Midbrain (tissue), 1 donor: ENCODE data around the gene PSG6.
"Not testable (repeated sequence)": the region's sequence is repeated elsewhere in the genome, so short reads cannot be mapped to it uniquely, and the experiment has no call there.

ENCODE experiments used
- DNase-seq: peaks from one replicate; lab custom pipeline; 2025; lab: John Stamatoyannopoulos, UW

Gene PSG6

DNA sequence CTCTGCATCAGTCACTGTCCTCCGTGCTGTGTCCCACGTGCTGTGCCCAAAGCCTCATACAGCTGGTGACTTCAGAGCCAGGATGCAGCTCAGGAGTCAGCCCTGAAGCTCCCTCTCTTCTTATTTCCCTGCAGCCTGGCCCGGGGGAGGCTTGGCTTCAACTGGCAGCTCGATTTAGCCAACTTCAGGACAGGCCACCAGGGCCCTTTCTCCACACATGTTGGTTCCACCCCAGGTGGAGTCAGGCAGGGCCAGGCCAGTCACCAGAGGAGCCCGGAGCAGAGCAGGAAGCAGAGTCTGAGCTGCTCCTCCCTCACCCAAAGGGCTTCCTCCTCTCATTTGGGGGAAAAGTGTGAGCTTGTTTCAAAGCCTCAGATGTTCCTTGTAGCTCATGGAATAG is 11.5 kb downstream of the PSG6 start:
- DNase-seq: not testable (repeated sequence)

DNA sequence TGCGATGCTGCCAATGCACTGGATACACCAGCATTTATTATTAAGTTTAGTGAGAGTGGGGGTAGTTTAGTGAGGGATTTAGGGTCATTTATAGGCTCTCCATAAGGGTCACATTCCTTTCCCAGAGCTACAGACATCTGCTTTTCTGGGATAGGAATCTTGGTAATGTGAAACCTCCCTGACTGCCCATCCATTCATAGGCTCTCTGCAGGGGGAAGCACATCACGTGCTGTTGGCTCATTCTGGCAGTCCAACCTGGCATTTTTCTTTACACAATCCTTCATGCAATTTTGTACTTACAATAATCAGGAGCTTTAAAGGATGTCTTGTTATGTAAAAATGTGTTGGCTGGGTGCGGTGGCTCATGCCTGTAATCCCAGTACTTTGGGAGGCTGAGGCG is 17.1 kb downstream of the PSG6 start:
- DNase-seq: not testable (repeated sequence)

DNA sequence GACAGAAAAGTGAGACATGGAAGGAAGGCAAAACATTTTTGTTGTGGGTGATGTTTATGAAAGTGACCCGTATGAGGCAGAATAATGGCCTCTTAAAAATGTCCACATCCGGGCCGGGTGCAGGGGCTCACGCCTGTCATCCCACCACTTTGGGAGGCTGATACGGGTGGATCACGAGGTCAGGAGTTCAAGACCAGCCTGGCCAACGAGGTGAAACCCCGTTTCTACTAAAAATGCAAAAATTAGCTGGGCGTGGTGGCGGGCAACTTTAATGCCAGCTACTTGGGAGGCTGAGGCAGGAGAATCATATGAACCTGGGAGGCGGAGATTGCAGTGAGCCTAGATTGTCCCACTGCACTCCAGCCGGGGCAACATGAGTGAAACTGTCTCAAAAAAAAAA is 18.0 kb downstream of the PSG6 start:
- not testable (repeated sequence) for DNase-seq

DNA sequence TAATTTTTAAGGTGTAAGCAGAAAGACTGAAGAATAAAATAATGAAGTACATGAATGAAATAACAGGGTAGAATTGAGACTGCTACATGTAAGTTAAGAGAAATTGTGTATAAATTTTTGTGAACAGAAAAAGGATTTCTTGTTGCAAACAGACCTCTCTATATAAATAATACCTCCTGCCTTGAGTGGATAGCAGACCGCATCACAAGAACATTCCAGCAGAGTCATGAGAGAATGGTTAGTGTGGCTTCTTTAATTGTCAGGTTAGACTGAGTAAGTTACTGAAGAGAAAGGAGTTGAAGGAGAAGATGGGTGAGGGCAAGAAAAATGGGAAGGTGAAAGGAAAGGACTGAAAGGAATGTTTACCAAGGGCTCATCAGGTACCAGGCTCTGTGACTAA is 18.6 kb downstream of the PSG6 start:
- not testable (repeated sequence) for DNase-seq

DNA sequence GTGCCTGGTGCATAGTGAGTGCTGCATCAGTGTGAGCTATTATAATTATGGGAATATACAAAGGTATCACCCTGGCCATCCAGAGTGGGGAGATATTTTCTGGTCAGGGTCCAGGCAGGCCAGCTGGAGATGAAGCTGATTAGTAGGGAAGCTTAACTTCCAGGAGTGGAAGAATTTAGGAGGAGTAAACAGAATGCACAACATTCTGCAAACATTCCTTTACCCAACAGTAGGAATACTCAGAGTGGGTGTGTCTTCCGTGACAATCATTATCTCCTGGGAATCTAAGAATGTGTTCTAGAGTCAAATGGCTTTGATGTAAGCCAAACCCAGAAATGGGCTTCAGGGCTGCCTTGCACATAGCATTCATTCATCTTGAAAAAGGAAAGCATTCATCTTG is 19.0 kb downstream of the PSG6 start:
- DNase-seq: not testable (repeated sequence)

DNA sequence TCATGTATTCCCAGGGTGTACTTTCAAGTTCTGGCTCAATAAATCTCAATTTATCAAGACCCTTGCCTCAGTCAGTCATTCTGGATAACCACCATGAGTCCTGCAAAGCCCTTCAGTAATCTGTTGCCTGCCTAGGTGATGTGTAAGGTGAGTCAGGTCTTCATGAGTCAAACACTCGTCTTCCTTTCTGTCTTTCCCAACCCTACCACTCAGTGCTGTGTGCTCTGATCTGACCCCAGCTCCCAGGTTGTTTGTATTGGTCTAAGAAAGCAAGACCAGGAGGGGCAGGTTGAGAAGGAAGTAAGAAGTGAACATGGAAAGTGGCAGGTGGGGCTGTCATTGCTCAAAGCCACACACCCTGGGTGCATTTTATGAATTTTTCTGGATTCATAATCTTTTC is 20.0 kb downstream of the PSG6 start:
- DNase-seq: not testable (repeated sequence)

DNA sequence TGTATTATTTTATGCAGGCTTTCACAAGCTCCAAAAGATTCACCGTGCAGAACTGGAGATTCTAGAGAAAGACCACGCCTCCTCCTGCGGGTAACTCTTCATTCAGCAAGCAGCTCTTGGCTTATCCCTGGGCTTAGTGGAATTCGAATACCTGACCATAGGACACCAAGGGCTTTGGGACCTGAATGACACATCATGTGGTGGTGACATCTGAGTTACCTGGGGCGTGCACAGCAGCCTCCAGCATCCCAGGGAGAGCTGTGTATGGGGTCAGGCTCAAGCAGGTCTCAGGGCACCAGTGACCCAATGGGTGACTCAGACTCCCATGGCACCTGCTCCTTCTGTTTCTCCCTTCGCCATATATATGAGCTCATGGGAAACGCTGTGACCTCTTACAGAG is 27.2 kb downstream of the PSG6 start:
- DNase-seq: not testable (repeated sequence)

DNA sequence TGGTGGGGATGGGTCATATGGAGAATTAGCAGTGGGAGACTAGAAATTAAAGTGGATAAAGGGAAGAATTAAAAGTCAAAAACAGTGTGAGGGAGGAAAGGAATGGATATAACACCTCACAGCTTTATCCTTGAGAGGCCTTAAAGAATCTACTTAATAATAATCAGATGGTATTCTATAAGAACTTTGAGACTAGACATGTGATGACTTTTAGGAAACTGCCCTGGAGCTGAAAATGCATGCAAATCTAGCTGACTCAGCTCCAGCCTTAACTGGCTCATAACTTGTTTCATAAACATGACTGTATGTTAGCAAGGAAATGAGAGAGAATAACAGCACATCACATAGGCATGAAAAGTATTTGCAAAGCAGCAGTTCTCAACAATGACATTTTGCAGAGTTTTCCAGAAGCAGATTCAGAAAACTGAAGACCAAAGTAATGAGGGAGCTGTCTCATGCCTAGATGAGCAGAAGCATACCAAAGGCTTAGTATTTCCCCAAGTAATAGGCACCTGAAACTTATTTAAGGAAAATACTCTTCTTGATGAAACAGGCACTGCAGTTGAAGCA is 29.7 kb downstream of the PSG6 start:
- not testable (repeated sequence) for DNase-seq

DNA sequence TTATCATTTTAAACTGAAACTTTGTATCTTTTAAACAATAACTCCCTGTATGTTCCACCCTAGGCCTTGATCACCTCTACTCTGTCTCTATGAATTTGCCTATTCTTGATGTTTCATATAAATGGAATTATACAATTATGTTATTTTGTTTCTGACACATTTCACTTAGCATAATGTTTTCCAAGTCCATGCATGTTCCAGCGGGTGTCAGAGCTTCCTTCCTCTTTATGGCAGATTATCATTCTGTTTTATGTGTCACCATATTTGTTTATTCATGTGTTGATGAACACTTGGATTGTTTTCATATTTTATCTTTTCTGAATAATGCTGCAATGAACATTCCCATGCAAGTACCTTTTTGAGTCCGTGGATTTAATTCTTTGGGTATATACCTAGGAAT is 35.0 kb downstream of the PSG6 start:
- DNase-seq: not testable (repeated sequence)

DNA sequence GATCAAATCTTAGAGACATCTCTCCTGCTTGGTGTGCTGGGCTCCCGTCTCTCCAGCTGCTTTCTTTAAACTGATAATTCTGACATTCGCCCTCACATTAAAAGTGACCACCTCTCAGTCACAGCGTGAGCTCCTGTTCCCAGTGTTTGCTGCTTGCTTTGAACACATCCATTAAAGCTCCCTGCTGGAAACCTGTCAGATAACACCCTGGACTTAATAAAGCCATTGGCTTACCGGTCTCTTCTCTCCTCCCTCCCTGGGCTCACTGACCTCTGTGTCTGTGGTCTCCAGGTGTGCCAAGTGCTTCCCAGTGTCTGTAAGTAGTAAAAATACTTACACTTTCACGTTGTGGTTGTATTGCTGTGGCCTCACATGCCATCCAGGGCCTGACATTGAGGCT is 35.7 kb downstream of the PSG6 start:
- not testable (repeated sequence) for DNase-seq

DNA sequence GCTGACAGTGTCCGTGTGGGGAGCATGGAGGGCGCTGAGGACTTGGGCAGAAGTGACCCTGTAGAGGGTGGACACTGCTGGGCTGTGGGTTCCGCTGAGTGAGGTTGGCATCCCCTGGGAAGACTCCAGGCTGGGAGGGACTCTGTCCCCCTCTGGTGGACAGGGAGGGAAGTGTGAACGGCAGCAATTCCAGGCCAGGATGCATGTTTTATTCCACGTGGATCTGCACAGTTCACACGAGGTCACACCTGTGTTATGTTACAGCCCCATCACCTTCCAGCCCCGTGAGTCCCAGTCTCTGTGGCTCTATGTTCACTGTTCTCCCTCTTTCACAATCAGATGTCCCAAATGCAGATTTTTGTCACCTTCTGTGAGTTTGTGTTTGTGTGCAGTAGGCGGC is 36.4 kb downstream of the PSG6 start:
- not testable (repeated sequence) for DNase-seq

DNA sequence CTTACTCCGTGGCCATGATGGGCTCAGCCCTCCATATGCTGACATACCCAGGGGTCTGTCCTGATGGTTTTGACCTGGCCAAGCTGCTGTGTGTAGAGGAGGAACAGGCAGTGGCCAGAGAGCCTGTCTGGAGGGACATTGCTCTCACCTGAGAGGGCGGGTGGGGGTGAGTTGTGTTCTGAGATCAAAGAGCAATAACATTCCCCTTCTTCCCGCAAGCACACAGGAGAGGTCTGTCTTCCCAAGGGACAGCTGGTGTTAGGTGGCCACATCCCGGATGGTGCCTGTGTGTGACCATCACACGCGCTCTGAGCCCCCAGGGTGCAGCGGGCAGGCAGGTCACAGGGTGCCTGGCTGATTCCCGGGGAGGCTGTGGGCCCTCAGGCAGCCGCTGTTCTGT is 37.1 kb downstream of the PSG6 start:
- not testable (repeated sequence) for DNase-seq

DNA sequence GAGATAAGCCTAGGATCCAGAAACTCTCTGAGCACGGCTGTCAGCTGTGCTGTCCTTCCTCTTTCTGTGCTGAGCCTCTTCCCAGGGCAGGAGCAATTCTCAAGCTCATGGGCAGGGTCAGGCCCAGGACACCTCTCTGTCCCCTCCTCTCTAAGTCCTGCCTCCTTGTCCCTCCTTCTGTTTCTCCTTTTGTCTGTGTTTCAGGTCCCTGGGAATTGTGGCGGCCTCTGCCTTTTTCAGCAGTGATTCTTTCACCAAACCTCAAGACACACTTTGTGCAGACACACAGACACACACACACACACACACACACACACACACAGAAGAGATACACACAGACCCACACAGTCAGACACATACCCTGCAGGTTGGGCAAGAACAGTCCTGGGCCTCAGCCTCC is 38.1 kb downstream of the PSG6 start, which contains the start of gene PSG1:
TSS of gene PSG1 (minus strand) at position 101 of the 400 bp plus-strand sequence. CDS start 132 bp downstream, outside the sequence.
- DNase-seq: no peak

DNA sequence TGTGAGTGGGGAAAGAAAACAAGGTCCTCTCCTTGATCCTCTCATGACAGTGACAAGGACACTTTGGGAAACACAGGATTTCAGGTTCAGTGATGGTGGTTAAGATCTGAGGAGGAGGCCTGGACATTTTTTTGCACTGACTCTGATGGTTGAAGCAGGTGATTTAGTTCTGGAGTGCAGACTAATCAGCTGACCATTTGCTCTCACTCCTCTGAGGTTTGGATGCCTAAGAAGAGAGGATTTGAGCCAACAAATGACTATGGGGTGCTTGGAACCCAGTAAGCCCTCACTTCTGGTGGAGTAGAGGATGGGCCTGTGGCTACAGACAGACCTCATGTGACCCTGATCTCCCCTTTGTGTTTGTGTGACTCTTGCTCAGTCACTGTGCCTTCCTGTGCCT is 41.1 kb downstream of the PSG6 start:
- not testable (repeated sequence) for DNase-seq

DNA sequence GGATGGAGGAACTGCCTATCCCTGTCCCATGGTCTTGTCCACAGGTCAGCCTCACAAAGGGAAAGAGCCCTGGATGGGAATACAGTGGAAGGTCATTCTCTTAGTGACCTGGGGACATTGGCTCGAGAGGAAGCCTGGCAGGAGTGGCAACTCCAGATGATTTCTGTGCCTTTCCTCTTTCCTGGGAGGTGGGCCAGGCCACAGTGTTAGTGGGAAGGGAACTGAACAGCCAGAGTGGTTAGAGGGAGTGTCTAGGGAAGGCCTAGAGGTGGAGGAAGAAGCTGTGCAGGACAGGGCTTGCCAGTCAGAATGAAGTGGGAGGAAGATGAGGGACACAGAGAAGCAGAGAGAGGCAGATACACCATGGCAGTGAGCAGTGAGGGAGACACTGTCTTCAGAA is 41.8 kb downstream of the PSG6 start:
- not testable (repeated sequence) for DNase-seq

DNA sequence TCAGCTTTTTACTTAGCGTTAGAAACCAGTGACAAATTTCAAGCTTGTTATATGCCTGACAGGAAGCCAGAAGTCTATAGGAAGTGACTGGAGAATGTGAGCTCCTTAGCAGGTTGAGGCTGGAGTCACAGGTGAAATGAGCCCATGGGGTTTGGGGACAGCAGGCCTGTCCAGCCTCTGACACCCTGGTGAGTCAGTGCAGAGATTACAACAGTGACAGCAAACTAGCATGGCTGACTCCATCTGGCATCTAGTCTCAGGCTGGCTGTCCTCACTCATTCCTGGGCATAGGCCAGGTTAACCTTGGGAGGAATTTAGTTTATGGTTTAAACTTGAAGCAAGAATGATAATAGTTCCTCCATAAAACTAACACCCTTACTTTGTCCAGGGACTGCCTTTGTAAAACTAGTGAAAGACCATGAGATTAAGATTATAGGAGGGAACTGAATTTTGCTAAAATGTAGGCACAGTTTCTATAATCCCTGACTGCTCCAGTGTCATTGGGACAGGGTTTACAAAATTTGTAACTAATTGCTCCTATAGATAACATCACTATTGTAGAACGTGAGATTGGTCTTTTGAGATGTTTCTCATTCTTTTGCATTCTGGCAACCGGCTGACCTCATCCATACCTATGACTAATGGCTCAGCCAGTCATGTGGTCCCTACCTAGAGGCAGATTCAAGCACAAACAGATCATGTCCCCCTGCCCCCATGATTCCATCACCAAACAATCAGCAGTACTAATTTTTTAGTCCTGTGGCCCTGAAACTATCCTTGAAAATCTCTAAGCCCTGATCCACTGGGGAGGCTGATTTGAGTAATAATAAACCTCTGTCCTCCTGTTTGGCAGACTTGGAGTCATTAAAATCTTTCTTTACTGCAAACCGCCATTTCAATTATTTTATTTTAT is 42.5 kb downstream of the PSG6 start:
- not testable (repeated sequence) for DNase-seq

DNA sequence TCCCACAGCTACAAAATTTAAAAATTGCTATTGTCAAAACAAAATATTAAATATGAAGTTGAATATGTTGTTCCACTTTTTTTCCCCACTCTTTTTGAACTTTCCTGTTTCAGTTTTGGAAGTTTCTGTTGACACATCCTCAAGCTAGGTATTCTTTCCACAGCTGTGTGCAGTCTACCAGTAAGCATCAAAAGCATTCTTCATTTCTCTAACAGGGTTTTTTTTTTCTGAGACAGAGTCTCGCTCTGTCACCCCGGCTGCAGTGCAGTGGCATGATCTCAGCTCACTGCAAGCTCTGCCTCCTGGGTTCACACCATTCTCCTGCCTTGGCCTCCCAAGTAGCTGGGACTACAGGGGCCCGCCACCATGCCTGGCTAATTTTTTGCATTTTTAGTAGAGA is 43.6 kb downstream of the PSG6 start:
- DNase-seq: not testable (repeated sequence)

DNA sequence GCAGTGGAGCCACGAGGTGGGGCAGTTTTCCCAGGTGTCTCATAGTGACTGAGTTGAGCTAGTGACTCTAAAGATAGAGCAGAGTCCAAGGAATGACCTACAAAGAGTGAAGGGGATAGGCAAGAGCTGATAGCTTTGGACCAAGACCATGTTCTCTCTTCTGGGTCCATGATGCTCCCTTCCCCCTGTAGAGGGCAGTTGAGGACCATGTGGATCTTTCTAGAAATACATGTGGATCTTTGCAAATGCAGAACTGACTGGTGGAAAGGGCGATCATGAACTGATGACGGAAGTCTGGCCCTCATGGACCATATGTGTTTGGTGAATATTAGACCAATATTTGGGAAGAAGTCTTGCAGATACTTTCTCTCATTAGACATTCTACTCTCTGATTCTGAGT is 45.1 kb downstream of the PSG6 start:
- DNase-seq: no peak

DNA sequence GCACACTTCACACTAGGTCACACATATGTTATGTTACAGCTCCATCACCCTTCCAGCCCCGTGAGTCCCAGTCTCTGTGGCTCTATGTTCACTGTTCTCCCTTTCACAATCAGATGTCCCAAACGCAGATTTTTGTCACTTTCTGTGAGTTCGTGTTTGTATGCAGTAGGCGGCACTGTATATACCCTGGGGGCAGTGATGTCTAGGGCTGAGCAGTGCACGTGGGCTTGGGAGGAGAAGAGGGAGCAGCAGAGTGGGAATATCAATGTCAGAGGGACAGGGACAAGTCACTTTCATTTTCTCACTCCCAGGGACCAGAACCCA is 60.2 kb downstream of the PSG6 start:
- no peak for DNase-seq

DNA sequence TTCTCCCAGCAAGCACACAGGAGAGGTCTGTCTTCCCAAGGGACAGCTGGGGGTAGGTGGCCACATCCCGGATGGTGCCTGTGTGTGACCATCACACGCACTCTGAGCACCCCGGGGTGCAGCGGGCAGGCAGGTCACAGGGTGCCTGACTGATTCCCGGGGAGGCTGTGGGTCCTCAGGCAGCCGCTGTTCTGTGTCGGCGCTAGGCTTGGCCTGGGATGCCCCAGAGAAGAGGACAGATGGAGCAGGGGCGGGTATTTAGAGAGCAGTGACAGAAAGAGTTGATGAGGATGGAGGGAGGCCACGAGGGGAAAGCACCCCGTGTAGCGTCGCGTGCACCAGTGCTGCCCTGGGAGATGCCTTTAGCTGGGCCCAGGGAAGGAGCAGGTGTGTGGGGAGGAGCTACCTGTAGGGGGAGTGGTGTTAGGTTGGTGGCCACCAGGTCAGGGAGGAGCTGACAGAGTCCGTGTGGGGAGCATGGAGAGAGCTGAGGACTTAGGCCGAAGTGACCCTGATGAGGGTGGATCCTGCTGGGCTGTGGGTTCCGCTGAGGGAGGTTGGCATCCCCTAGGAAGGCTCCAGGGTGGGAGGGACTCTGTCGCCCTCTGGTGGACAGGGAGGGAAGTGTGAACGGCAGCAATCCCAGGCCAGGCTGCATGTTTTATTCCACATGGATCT is 60.7 kb downstream of the PSG6 start:
- peak; percentile 65 for DNase-seq

DNA sequence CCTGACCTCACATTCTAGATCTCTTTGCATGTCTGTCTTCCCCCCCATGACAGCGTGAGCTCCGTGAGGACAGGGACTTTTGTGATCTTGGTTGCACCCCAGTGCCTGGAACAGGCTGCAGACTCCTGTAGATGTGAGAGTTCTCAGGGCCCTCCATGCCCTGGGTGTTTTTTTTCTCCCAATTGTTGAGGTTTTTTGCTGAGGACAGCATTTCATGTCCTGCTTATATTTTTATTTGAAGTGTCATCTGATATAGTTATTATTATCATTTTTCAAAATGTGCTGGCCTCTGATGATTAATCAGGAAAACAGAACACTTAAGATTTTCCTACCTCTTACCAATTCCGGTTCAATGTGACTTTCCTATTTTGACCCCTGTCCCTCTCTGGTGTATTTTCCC is 62.9 kb downstream of the PSG6 start:
- DNase-seq: not testable (repeated sequence)

DNA sequence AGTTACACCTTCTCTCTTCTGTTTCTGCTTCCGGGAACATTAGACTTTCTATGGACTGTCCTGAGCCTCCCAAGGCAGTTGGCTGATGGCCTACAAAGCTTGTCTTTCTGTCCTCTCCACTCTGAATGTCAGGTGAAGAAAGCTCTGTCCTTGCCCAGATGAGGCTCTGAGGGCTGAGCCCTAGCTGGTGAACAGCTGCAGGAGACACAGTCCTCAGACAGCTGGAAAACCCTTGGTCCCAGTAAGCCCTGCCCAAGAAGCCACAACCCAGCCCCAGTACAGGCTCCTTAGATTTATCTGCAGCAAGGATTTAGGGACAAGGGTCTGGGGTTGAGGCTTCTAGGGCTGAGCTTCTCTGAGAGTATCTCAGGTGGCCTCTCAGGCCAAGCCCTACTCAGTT is 64.5 kb downstream of the PSG6 start:
- DNase-seq: not testable (repeated sequence)

DNA sequence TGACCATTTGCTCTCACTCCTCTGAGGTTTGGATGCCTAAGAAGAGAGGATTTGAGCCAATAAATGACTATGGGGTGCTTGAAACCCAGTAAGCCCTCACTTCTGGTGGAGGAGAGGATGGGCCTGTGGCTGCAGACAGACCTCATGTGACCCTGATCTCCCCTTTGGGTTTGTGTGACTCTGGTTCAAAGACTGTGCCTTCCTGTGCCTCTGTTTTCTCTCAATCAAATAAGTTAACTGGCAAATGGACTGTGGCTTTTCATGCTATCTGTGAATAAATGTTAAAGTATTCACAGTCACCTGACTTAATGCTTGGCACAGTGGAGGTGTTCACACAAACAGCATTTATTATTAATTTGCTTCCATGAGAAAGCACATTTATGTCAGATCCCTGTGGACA is 64.9 kb downstream of the PSG6 start:
- not testable (repeated sequence) for DNase-seq
